HEK293 (cell line): ENCODE measurements around the gene NCAN.

Experiments
- CTCF ChIA-PET: fragments of 350-600 bp; formaldehyde crosslinking; extraction: SDS; loops from one replicate; lab custom pipeline; 2021; ENCODE audit warnings: antibody characterized with exemption; lab: Yijun Ruan, JAX
- POLR2A ChIA-PET: fragments of 300-600 bp; formaldehyde crosslinking; extraction: SDS; loops from one replicate; lab custom pipeline; 2020; ENCODE audit warnings: antibody characterized with exemption, inconsistent platforms; lab: Yijun Ruan, JAX
- H3K27ac ChIP-seq: fragments of 200-500 bp; sonication (Bioruptor generic); 2 replicates; pipeline ENCODE4 v1.5.1; 2014; ENCODE audit warnings: low read depth, low read length, control low read depth, inconsistent platforms; ENCODE audit errors: extremely low read depth
- H3K36me3 ChIP-seq, 2 experiments: fragments of 200-500 bp in 1 of 2; sonication (Bioruptor generic) in 1 of 2; 1 replicate in 1 of 2; 2 replicates in 1 of 2; pipeline ENCODE4 v1.5.1; 2014 to 2017; ENCODE audit warnings: inconsistent platforms in 2 of 2, low read length in 2 of 2; ENCODE audit not compliant: control insufficient read depth in 2 of 2, insufficient read depth in 1 of 2
- H3K4me1 ChIP-seq: fragments of 200-500 bp; sonication (Bioruptor generic); 2 replicates; pipeline ENCODE4 v1.5.1; 2014; ENCODE audit warnings: mild to moderate bottlenecking, low read length, inconsistent platforms; ENCODE audit not compliant: control insufficient read depth, insufficient read depth
- H3K4me3 ChIP-seq: 2 replicates; pipeline ENCODE4 v1.5.1; 2011; ENCODE audit warnings: low read depth, mild to moderate bottlenecking, control low read depth, low read length, moderate library complexity
- H3K9me3 ChIP-seq: fragments of 200-500 bp; sonication (Bioruptor generic); 2 replicates; pipeline ENCODE4 v1.5.1; 2014; ENCODE audit warnings: low read depth, low read length, inconsistent platforms; ENCODE audit not compliant: control insufficient read depth, insufficient read depth
- KLF16 ChIP-seq: fragments of 450-650 bp; formaldehyde crosslinking; IDR thresholded peaks from 2 replicates; pipeline ENCODE4 v1.5.1; 2017; ENCODE audit warnings: missing biosample characterization, missing genetic modification characterization
- KLF9 ChIP-seq: fragments of 450-650 bp; formaldehyde crosslinking; IDR thresholded peaks from 2 replicates; pipeline ENCODE4 v1.5.1; 2016; ENCODE audit warnings: missing biosample characterization, missing genetic modification characterization, low read depth
- MYNN ChIP-seq: fragments of 450-650 bp; formaldehyde crosslinking; IDR thresholded peaks from 2 replicates; pipeline ENCODE4 v1.5.1; 2016; ENCODE audit warnings: missing biosample characterization, missing genetic modification characterization, borderline replicate concordance
- SCRT2 ChIP-seq: fragments of 450-650 bp; formaldehyde crosslinking; IDR thresholded peaks from 2 replicates; pipeline ENCODE4 v1.5.1; 2016; ENCODE audit warnings: missing biosample characterization, missing genetic modification characterization
- SETDB1 ChIP-seq: IDR thresholded peaks from one replicate; pipeline ENCODE4 v1.6.1; 2017; ENCODE audit warnings: mild to moderate bottlenecking, low read length, moderate library complexity, mixed read lengths; ENCODE audit not compliant: insufficient read length
- ZBTB21 ChIP-seq: fragments of 450-650 bp; formaldehyde crosslinking; IDR thresholded peaks from 2 replicates; pipeline ENCODE4 v1.5.1; 2017; ENCODE audit warnings: missing biosample characterization, missing genetic modification characterization
- ZBTB48 ChIP-seq: fragments of 450-650 bp; formaldehyde crosslinking; IDR thresholded peaks from 2 replicates; pipeline ENCODE4 v1.5.1; 2016; ENCODE audit warnings: missing biosample characterization, missing genetic modification characterization
- ZFP3 ChIP-seq: fragments of 450-650 bp; formaldehyde crosslinking; IDR thresholded peaks from 2 replicates; pipeline ENCODE4 v1.5.1; 2016; ENCODE audit warnings: low read depth, missing biosample characterization, missing genetic modification characterization
- ZNF121 ChIP-seq: fragments of 450-650 bp; formaldehyde crosslinking; IDR thresholded peaks from 2 replicates; pipeline ENCODE4 v1.5.1; 2016; ENCODE audit warnings: missing biosample characterization, missing genetic modification characterization
- ZNF16 ChIP-seq: fragments of 450-650 bp; formaldehyde crosslinking; IDR thresholded peaks from 2 replicates; pipeline ENCODE4 v1.5.1; 2016; ENCODE audit warnings: low read depth, missing biosample characterization, missing genetic modification characterization
- ZNF184 ChIP-seq: fragments of 450-650 bp; IDR thresholded peaks from 2 replicates; pipeline ENCODE4 v1.5.1; 2018; ENCODE audit warnings: missing biosample characterization, mild to moderate bottlenecking, missing genetic modification characterization
- ZNF202 ChIP-seq: fragments of 450-650 bp; formaldehyde crosslinking; IDR thresholded peaks from 2 replicates; pipeline ENCODE4 v1.5.1; 2016; ENCODE audit warnings: missing biosample characterization, missing genetic modification characterization, borderline replicate concordance
- ZNF302 ChIP-seq: fragments of 450-650 bp; formaldehyde crosslinking; IDR thresholded peaks from 2 replicates; pipeline ENCODE4 v1.5.1; 2016; ENCODE audit warnings: missing biosample characterization, missing genetic modification characterization, low read depth
- ZNF354C ChIP-seq: fragments of 450-650 bp; formaldehyde crosslinking; IDR thresholded peaks from 2 replicates; pipeline ENCODE4 v1.5.1; 2016; ENCODE audit warnings: missing biosample characterization, missing genetic modification characterization, low read depth, borderline replicate concordance
- ZNF37A ChIP-seq: fragments of 450-650 bp; IDR thresholded peaks from 2 replicates; pipeline ENCODE4 v1.5.1; 2018; ENCODE audit warnings: missing biosample characterization, missing genetic modification characterization
- ZNF48 ChIP-seq: fragments of 450-650 bp; formaldehyde crosslinking; IDR thresholded peaks from 2 replicates; pipeline ENCODE4 v1.5.1; 2016; ENCODE audit warnings: missing biosample characterization, missing genetic modification characterization
- ZNF561 ChIP-seq: fragments of 450-650 bp; IDR thresholded peaks from 2 replicates; pipeline ENCODE4 v1.5.1; 2018; ENCODE audit warnings: missing biosample characterization, missing genetic modification characterization, borderline replicate concordance
- ZNF621 ChIP-seq: fragments of 450-650 bp; formaldehyde crosslinking; IDR thresholded peaks from 2 replicates; pipeline ENCODE4 v1.5.1; 2017; ENCODE audit warnings: missing biosample characterization, missing genetic modification characterization
- ZNF660 ChIP-seq: fragments of 450-650 bp; IDR thresholded peaks from 2 replicates; pipeline ENCODE4 v1.5.1; 2018; ENCODE audit warnings: missing biosample characterization, mild to moderate bottlenecking, missing genetic modification characterization
- ZNF830 ChIP-seq: fragments of 450-650 bp; IDR thresholded peaks from 2 replicates; pipeline ENCODE4 v1.5.0; 2018; ENCODE audit warnings: missing biosample characterization, missing genetic modification characterization, low read depth, mild to moderate bottlenecking, moderate library complexity
- ZSCAN30 ChIP-seq: fragments of 450-650 bp; IDR thresholded peaks from 2 replicates; pipeline ENCODE4 v1.5.1; 2018; ENCODE audit warnings: missing biosample characterization, mild to moderate bottlenecking, missing genetic modification characterization, moderate library complexity
- TF ChIP-seq, protein P1 (sequence below): fragments of 450-650 bp; formaldehyde crosslinking; IDR thresholded peaks from 2 replicates; pipeline ENCODE4 v1.5.1; 2016; ENCODE audit warnings: missing biosample characterization, missing genetic modification characterization
- TF ChIP-seq, protein P2 (sequence below): fragments of 450-650 bp; formaldehyde crosslinking; IDR thresholded peaks from 2 replicates; pipeline ENCODE4 v1.5.1; 2016; ENCODE audit warnings: missing biosample characterization, missing genetic modification characterization
- TF ChIP-seq, protein P3 (sequence below): fragments of 450-650 bp; formaldehyde crosslinking; IDR thresholded peaks from 2 replicates; pipeline ENCODE4 v1.5.1; 2017; ENCODE audit warnings: missing biosample characterization, missing genetic modification characterization
- TF ChIP-seq, protein P4 (sequence below): fragments of 450-650 bp; formaldehyde crosslinking; IDR thresholded peaks from 2 replicates; pipeline ENCODE4 v1.5.1; 2016; ENCODE audit warnings: missing biosample characterization, missing genetic modification characterization
- TF ChIP-seq, protein P5 (sequence below): fragments of 450-650 bp; formaldehyde crosslinking; IDR thresholded peaks from 2 replicates; pipeline ENCODE4 v1.5.1; 2016; ENCODE audit warnings: missing biosample characterization, missing genetic modification characterization

NCAN gene

DNA sequence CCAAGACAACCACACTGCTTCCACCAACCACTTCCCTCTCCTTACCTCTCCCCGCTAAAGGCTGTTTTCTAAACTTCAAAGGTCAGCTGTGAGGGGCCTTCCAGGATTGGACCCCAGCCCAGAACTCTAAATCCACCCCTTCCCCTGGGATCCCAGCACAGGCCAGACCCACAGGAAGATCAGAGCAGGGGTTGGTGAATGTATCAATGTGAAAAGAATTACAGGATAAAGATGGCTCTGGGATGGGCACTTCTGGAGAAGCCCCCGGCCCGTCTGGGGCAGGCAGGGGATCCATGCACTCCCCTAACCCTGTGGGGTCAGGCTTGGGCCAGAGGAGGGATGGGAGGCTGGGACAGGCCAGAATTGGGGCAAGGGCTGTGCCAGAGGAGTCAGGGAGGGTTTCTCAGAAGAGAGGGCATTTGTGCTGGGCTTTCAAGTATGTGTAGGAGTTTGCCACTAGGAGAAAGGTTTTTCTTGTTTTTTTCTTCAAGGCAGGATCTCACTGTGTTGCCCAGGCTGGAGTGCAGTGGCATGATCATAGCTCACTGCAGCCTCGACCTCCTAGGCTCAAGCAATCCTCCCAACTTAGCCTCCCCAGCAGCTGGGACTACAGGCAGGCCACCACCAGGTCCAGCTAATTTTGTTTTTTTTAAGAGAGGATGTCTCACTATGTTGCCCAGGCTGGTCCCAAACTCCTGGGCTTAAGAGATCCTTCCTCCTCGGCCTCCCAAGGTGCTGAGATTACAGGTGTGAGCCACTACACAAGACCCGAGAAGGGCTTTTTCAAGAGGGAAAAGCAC is 40.7 kb upstream of the NCAN start:
- CTCF ChIA-PET = interaction anchor here (0.6 to 0.9 kb wide), 3 partner anchors 14 to 225 kb away, joined by 3 to 4 read pairs (median 3); no protein-coding TSS in a partner anchor
- POLR2A ChIA-PET = no interaction called here
- H3K36me3 ChIP-seq = no peaks in the 10 kb centered on the region
- H3K4me3 ChIP-seq = no peak overlapping the region
- no peak overlapping the region for H3K27ac ChIP-seq
- TF ChIP-seq ZNF121 (tag by site-specific recombination) (peak; percentile 55; the same call in 1 of the 2 replicates), ZNF354C (tag by site-specific recombination) (no peak), ZFP3 (peak; percentile 96)
- TF ChIP-seq, protein P1, sequence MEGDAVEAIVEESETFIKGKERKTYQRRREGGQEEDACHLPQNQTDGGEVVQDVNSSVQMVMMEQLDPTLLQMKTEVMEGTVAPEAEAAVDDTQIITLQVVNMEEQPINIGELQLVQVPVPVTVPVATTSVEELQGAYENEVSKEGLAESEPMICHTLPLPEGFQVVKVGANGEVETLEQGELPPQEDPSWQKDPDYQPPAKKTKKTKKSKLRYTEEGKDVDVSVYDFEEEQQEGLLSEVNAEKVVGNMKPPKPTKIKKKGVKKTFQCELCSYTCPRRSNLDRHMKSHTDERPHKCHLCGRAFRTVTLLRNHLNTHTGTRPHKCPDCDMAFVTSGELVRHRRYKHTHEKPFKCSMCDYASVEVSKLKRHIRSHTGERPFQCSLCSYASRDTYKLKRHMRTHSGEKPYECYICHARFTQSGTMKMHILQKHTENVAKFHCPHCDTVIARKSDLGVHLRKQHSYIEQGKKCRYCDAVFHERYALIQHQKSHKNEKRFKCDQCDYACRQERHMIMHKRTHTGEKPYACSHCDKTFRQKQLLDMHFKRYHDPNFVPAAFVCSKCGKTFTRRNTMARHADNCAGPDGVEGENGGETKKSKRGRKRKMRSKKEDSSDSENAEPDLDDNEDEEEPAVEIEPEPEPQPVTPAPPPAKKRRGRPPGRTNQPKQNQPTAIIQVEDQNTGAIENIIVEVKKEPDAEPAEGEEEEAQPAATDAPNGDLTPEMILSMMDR (tag by site-specific recombination) = no peak
- TF ChIP-seq, all 188 proteins: peak for 2
- Histone ChIP-seq H3K4me1 (no peaks in the 10 kb centered on the region), H3K9me3 (no peaks in the 10 kb centered on the region)

DNA sequence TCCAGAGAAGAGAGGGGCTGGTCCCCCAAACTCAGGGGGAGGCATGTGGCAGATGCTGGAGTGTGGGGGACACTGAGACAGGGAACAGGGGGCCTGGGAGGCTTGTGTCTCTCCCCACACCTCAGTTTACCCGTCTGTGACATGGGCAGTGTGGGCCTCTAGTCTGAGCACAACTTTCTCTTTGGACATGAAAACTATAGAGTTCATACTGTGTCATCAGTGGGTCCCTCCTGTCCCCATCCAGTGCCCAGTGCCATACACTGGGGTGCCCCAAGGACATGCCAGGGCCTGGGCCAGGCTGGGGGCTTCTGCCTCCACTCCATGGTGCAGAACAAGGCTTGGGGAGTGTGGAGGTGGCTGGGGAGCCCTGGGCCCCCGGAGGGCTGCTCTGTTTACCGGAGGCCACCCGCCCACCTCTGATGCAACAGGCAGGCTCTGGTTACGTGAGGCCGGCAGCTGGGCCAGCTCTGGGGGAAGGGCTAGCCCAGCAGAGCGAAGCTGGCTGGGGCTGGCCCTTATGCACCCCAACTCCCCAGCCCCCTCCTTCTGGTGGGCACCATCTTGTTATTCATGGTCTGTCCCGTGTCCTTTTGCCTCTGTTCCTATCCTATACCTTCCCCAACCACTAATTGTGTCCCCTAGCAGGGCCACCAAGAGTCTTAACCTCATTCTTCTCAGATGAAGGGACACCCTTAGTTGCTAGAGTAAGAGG is 39.8 kb upstream of the NCAN start:
- H3K27ac ChIP-seq = no peak overlapping the region
- no peaks in the 10 kb centered on the region for H3K36me3 ChIP-seq
- H3K9me3 ChIP-seq = no peaks in the 10 kb centered on the region
- H3K4me1 ChIP-seq = no peaks in the 10 kb centered on the region
- ChIA-PET POLR2A (no interaction called here), CTCF (interaction anchor here (0.6 to 1.8 kb wide), 3 partner anchors 13 to 26 kb away, joined by 3 to 6 read pairs (median 3); no protein-coding TSS in a partner anchor)
- no peak overlapping the region for H3K4me3 ChIP-seq
- TF ChIP-seq SETDB1 = no peak
- no peak for TF ChIP-seq ZNF48 (tag by site-specific recombination)
- TF ChIP-seq, protein P2, sequence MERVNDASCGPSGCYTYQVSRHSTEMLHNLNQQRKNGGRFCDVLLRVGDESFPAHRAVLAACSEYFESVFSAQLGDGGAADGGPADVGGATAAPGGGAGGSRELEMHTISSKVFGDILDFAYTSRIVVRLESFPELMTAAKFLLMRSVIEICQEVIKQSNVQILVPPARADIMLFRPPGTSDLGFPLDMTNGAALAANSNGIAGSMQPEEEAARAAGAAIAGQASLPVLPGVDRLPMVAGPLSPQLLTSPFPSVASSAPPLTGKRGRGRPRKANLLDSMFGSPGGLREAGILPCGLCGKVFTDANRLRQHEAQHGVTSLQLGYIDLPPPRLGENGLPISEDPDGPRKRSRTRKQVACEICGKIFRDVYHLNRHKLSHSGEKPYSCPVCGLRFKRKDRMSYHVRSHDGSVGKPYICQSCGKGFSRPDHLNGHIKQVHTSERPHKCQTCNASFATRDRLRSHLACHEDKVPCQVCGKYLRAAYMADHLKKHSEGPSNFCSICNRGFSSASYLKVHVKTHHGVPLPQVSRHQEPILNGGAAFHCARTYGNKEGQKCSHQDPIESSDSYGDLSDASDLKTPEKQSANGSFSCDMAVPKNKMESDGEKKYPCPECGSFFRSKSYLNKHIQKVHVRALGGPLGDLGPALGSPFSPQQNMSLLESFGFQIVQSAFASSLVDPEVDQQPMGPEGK = peak; percentile 71
- peak; percentile 66 for TF ChIP-seq SCRT2 (tag by site-specific recombination)
- peak; percentile 30; the same call in 1 of the 2 replicates for TF ChIP-seq ZBTB48 (tag by site-specific recombination)
- no peak for TF ChIP-seq ZNF37A (tag by site-specific recombination)
- no peak for TF ChIP-seq ZNF561 (tag by site-specific recombination)
- no peak for TF ChIP-seq ZNF302 (tag by site-specific recombination)
- peak; percentile 68 for TF ChIP-seq KLF16
- TF ChIP-seq KLF9 (tag by site-specific recombination) = no peak
- TF ChIP-seq ZNF184 (tag by site-specific recombination) = no peak
- TF ChIP-seq, protein P3, sequence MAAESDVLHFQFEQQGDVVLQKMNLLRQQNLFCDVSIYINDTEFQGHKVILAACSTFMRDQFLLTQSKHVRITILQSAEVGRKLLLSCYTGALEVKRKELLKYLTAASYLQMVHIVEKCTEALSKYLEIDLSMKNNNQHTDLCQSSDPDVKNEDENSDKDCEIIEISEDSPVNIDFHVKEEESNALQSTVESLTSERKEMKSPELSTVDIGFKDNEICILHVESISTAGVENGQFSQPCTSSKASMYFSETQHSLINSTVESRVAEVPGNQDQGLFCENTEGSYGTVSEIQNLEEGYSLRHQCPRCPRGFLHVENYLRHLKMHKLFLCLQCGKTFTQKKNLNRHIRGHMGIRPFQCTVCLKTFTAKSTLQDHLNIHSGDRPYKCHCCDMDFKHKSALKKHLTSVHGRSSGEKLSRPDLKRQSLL (tag by site-specific recombination) = no peak
- TF ChIP-seq, protein P4, sequence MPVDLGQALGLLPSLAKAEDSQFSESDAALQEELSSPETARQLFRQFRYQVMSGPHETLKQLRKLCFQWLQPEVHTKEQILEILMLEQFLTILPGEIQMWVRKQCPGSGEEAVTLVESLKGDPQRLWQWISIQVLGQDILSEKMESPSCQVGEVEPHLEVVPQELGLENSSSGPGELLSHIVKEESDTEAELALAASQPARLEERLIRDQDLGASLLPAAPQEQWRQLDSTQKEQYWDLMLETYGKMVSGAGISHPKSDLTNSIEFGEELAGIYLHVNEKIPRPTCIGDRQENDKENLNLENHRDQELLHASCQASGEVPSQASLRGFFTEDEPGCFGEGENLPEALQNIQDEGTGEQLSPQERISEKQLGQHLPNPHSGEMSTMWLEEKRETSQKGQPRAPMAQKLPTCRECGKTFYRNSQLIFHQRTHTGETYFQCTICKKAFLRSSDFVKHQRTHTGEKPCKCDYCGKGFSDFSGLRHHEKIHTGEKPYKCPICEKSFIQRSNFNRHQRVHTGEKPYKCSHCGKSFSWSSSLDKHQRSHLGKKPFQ (tag by site-specific recombination) = no peak
- no peak for TF ChIP-seq ZNF202 (tag by site-specific recombination)
- no peak for TF ChIP-seq ZNF660 (tag by site-specific recombination)
- TF ChIP-seq, protein P5, sequence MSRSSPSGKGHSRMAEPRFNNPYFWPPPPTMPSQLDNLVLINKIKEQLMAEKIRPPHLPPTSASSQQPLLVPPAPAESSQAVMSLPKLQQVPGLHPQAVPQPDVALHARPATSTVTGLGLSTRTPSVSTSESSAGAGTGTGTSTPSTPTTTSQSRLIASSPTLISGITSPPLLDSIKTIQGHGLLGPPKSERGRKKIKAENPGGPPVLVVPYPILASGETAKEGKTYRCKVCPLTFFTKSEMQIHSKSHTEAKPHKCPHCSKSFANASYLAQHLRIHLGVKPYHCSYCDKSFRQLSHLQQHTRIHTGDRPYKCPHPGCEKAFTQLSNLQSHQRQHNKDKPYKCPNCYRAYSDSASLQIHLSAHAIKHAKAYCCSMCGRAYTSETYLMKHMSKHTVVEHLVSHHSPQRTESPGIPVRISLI (tag by site-specific recombination) = no peak
- no peak for TF ChIP-seq ZNF16 (tag by site-specific recombination)
- TF ChIP-seq MYNN (tag by site-specific recombination) = no peak
- TF ChIP-seq ZBTB21 (tag by site-specific recombination) = no peak
- no peak for TF ChIP-seq ZSCAN30 (tag by site-specific recombination)
- TF ChIP-seq ZNF830 (tag by site-specific recombination) = no peak
- TF ChIP-seq ZNF621 = no peak
